Spinal cord (tissue), 10 donors: ENCODE measurements around the gene TSTD2. TPM values are rescaled to one million over a fixed set of nuclear protein-coding genes. Genes with fewer than 3 reads are reported as not detected.
A peak's percentile ranks its signal among the peaks of the same experiment; 100 is the strongest.

Experiments used
- DNase-seq, 6 donors: peaks; one replicate each; pipeline versions ENCODE4 v3.0.0 to v3.0.0-alpha.2; 2013 to 2015; ENCODE audit warnings: low spot score in 6 of 6, low read depth in 4 of 6
- H3K27ac ChIP-seq: one replicate; pipeline ENCODE4 v1.5.1; 2013; ENCODE audit warnings: low read depth, low read length, control low read depth
- H3K27me3 ChIP-seq: one replicate; pipeline ENCODE4 v1.6.1; 2013; ENCODE audit warnings: low read length; ENCODE audit not compliant: control insufficient read depth, insufficient read depth
- H3K36me3 ChIP-seq: one replicate; pipeline ENCODE4 v1.6.1; 2013; ENCODE audit warnings: low read length; ENCODE audit not compliant: control insufficient read depth, insufficient read depth
- H3K4me1 ChIP-seq: one replicate; pipeline ENCODE4 v1.6.1; 2013; ENCODE audit warnings: low read length; ENCODE audit not compliant: control insufficient read depth, insufficient read depth
- H3K4me3 ChIP-seq: one replicate; pipeline ENCODE4 v1.5.1; 2013; ENCODE audit warnings: low read depth, low read length, control low read depth
- H3K9me3 ChIP-seq: one replicate; pipeline ENCODE4 v1.6.1; 2013; ENCODE audit warnings: low read length; ENCODE audit not compliant: control insufficient read depth, insufficient read depth
- WGBS: methylation state at CpG from one replicate; pipeline ENCODE4 v1.1.5; 2013; ENCODE audit warnings: missing lambda C conversion rate; ENCODE audit not compliant: insufficient coverage; 5-methylcytosine and 5-hydroxymethylcytosine counted together
- polyA plus RNA-seq, 2 donors: library from polyadenylated mRNA; unstranded; fragments of 120-200 nt; gene quantifications; one replicate each; pipeline ENCODE4 v1.2.1, GENCODE V29; 2013; ENCODE audit not compliant: insufficient read length in 2 of 2
- total RNA-seq, 2 donors: library from RNA; depleted of rRNA in 1 of 2; stranded (reverse); fragments of 120-200 nt in 1 of 2; fragments of >200 nt in 1 of 2; gene quantifications; one replicate each; pipeline versions ENCODE4 v1.2.3 to v1.2.4, GENCODE V29; 2013 to 2014
- donor health status: healthy.

Gene TSTD2
- total and polyA plus RNA-seq, 4 donors: 24.5 to 32.3 (median 29.7) TPM

- no peaks in the 10 kb centered on the region for H3K27me3 ChIP-seq
- WGBS: no CpG with 5 or more reads among the region's 2 CpGs
- H3K36me3 ChIP-seq: peaks cover 21% of the 10 kb centered on the region
- H3K4me1 ChIP-seq: no peaks in the 10 kb centered on the region
- no peak overlapping the region for H3K27ac ChIP-seq
- DNase-seq: no peak
- no peaks in the 10 kb centered on the region for H3K9me3 ChIP-seq
- no peak overlapping the region for H3K4me3 ChIP-seq
These were observed 27.7 kb upstream of the TSTD2 start for GRCh38 chr9:97660847-97661246.

GRCh38 chr9:97660340-97660739 is 27.2 kb upstream of the TSTD2 start:
- H3K27me3 ChIP-seq: no peaks in the 10 kb centered on the region
- no peak overlapping the region for H3K4me3 ChIP-seq
- WGBS: 76% methylated on average over 2 of the region's 5 CpGs
- peaks cover 21% of the 10 kb centered on the region for H3K36me3 ChIP-seq
- no peaks in the 10 kb centered on the region for H3K4me1 ChIP-seq
- H3K9me3 ChIP-seq: no peaks in the 10 kb centered on the region
- H3K27ac ChIP-seq: no peak overlapping the region
- no peak for DNase-seq

GRCh38 chr9:97659771-97660170 is 26.6 kb upstream of the TSTD2 start:
- no peak for DNase-seq
- H3K27ac ChIP-seq: no peak overlapping the region
- no peak overlapping the region for H3K4me3 ChIP-seq
- 100% methylated on average over 1 of the region's 3 CpGs for WGBS
- no peaks in the 10 kb centered on the region for H3K27me3 ChIP-seq
- no peaks in the 10 kb centered on the region for H3K9me3 ChIP-seq
- H3K36me3 ChIP-seq: peaks cover 24% of the 10 kb centered on the region
- no peaks in the 10 kb centered on the region for H3K4me1 ChIP-seq

- no CpG with 5 or more reads among the region's 1 CpG for WGBS
- peaks cover 18% of the 10 kb centered on the region for H3K36me3 ChIP-seq
- H3K27me3 ChIP-seq: no peaks in the 10 kb centered on the region
- no peak overlapping the region for H3K4me3 ChIP-seq
- no peaks in the 10 kb centered on the region for H3K4me1 ChIP-seq
- DNase-seq: no peak
- no peak overlapping the region for H3K27ac ChIP-seq
- H3K9me3 ChIP-seq: no peaks in the 10 kb centered on the region
These were observed 25.5 kb upstream of the TSTD2 start for GRCh38 chr9:97658707-97659106.

GRCh38 chr9:97651646-97652045 is 18.5 kb upstream of the TSTD2 start:
- Histone ChIP-seq H3K4me3 (no peak overlapping the region), H3K27me3 (no peaks in the 10 kb centered on the region), H3K27ac (no peak overlapping the region), H3K4me1 (no peaks in the 10 kb centered on the region), H3K9me3 (no peaks in the 10 kb centered on the region), H3K36me3 (peaks cover 25% of the 10 kb centered on the region)
- WGBS: 94% methylated on average over 2 of the region's 3 CpGs
- no peak for DNase-seq

- H3K9me3 ChIP-seq: no peaks in the 10 kb centered on the region
- no peak overlapping the region for H3K4me3 ChIP-seq
- 100% methylated on average over 2 of the region's 5 CpGs for WGBS
- DNase-seq: no peak
- no peaks in the 10 kb centered on the region for H3K4me1 ChIP-seq
- H3K27ac ChIP-seq: no peak overlapping the region
- peaks cover 20% of the 10 kb centered on the region for H3K36me3 ChIP-seq
- H3K27me3 ChIP-seq: no peaks in the 10 kb centered on the region
These were observed 14.8 kb upstream of the TSTD2 start for GRCh38 chr9:97647996-97648395.

GRCh38 chr9:97645720-97646119 is 12.6 kb upstream of the TSTD2 start:
- Histone ChIP-seq H3K27ac (no peak overlapping the region), H3K27me3 (no peaks in the 10 kb centered on the region), H3K9me3 (no peaks in the 10 kb centered on the region), H3K4me1 (no peaks in the 10 kb centered on the region), H3K4me3 (no peak overlapping the region), H3K36me3 (peaks cover 9% of the 10 kb centered on the region)
- no peak for DNase-seq

- H3K4me3 ChIP-seq: no peak overlapping the region
- DNase-seq: peak in 2 of 6 donors; percentile 20 to 27
- H3K4me1 ChIP-seq: peaks cover 3% of the 10 kb centered on the region
- H3K36me3 ChIP-seq: peaks cover 6% of the 10 kb centered on the region
- no CpG with 5 or more reads among the region's 2 CpGs for WGBS
- no peaks in the 10 kb centered on the region for H3K27me3 ChIP-seq
- no peaks in the 10 kb centered on the region for H3K9me3 ChIP-seq
- no peak overlapping the region for H3K27ac ChIP-seq
These were observed 7.2 kb upstream of the TSTD2 start for GRCh38 chr9:97640325-97640724.

GRCh38 chr9:97638666-97639065 is 5.5 kb upstream of the TSTD2 start:
- Histone ChIP-seq H3K27ac (no peak overlapping the region), H3K9me3 (no peaks in the 10 kb centered on the region), H3K27me3 (no peaks in the 10 kb centered on the region), H3K36me3 (peaks cover 3% of the 10 kb centered on the region), H3K4me1 (peaks cover 6% of the 10 kb centered on the region), H3K4me3 (no peak overlapping the region)
- 80% methylated on average over 1 of the region's 3 CpGs for WGBS
- DNase-seq: no peak

- Histone ChIP-seq H3K4me3 (no peak overlapping the region), H3K4me1 (peaks cover 12% of the 10 kb centered on the region), H3K27ac (no peak overlapping the region), H3K36me3 (no peaks in the 10 kb centered on the region), H3K27me3 (no peaks in the 10 kb centered on the region), H3K9me3 (no peaks in the 10 kb centered on the region)
- 89% methylated on average over 3 of the region's 3 CpGs for WGBS
- DNase-seq: no peak
These were observed 3.7 kb upstream of the TSTD2 start for GRCh38 chr9:97636903-97637302.
